ENCODE results near the gene OSBPL10.

OSBPL10 gene

DNA sequence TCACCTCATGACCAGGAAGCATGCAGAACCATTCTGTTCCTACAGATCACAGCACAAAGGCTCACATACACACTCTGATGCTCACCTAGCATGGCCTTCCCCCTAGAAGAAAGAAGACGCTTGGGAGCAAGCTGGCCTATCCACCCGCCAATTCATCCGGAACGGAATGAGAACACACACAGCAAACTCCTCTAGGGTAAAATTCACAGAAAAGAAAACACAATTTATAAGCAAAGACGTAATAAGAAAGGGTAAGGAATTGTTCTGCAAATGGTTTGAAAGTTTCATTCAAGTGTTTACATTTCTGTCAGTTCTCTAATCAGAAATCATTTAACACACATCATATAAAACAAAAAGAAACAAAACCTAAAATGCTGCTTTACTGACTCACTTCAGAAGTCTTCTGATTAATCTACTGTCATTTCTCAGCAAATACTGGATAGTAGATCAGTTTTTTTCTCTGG lies 218.1 kb downstream of the OSBPL10 start:
- no peak for DNase-seq

DNA sequence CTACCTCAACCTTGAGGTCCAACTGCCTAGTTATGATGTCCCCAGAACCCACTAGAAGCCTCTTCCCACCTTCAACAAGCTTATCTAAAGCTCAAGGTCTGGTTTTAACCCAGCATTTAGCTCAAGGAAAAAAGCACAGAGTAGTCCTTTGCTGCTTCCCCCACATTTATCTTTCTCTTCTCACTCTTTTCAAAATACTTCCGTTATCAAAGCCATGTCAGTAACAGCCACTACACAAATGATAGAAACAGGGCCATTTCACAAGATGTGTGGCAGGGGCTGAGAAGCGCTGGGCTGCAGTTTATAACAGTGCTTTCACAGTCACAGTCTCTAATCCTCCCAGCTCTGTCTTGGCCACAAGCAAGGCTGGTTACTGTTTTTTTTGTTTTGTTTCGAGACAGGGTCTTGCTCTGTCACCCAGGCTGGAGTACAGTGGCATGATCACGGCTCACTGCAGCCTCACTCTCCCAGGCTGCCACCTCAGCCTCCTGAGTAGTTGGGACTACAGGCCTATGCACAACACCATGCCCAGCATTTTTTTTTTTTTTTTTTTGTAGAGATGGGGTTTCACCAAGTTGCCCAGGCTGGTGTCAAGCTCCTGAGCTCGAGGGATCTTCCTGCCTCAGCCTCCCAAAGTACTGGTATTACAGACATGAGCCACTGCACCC lies 218.8 kb downstream of the OSBPL10 start:
- no peak for DNase-seq

DNA sequence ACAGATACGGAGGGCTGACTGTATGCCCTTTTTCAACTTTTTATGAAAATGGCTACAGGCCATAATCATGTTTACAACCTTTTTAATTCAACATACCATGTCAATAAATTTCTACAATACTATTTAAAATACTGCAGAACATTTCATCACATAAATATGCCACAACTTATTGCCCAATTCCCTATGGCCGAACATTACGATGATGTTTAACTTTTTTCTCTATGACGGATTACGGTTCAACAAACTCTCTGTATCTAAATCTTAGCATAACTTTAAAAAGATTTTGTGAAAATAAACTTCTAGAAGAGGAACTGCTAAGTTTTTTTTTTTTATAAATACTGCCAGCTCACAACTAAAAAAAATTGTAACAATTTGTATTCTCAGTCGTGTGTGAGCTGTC lies 220.4 kb downstream of the OSBPL10 start:
- DNase-seq = no peak

DNA sequence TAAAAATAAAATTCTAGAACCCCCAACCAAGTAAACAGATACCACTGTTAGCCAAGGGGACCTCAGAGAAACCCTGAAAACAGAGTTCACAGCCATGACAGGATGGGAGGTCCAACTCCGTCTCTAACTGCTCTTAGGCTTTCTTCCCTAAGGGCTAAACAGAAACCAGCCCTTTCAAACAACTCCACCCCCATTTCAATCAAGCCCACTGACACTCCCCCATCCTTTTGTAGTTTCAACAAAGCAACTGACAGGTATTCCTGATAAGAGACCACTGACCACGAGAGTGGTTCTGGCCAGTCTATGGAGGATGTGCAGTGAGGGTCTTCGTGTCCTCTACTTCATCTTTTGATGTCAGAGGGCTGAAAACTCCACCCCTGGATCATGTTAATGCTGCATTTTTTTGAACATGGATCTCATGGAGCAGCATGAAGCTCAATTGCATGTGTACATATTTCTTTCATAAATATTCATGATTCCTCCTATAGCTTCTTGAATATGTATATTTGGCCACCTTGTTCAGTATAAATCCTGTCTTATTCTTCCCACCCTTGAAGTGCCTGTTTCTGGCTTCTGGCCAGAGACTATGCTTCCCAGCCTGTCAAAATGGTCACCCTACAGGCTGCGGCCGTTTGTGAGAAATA lies 222.6 kb downstream of the OSBPL10 start:
- no peak for DNase-seq

DNA sequence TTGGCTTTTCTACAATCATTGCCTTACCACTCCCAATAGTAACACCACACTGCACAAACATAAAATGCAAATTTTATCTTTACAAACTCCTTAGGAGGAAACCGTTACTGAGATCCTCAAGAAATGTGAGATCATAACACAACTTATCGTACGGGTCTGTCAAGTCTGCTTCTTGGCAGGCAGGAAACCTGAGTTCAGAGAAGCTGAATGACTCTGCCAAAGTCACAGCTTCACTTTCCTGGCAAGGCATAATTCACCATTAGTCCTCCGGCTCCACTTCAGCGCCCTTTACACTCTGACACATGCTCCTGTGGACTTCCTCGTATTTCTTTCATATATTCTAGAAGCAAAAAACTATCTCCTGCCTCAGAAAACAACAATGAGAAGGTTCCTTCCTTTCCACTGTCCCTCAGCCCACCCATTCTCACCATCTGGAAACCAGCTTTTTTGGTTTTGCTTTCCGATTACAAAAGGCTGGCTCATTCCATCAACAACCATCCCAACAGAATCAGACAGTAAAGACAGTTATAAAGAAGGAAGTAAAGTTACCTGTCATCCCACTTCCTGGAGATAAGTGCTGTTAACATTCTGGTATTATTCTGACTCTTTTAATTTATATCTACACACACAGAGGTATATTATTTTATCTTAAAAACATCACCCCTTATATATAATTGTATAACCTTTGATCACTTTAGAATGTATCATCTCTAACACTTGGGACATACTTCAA lies 225.0 kb downstream of the OSBPL10 start:
- peak; percentile 39 for DNase-seq

DNA sequence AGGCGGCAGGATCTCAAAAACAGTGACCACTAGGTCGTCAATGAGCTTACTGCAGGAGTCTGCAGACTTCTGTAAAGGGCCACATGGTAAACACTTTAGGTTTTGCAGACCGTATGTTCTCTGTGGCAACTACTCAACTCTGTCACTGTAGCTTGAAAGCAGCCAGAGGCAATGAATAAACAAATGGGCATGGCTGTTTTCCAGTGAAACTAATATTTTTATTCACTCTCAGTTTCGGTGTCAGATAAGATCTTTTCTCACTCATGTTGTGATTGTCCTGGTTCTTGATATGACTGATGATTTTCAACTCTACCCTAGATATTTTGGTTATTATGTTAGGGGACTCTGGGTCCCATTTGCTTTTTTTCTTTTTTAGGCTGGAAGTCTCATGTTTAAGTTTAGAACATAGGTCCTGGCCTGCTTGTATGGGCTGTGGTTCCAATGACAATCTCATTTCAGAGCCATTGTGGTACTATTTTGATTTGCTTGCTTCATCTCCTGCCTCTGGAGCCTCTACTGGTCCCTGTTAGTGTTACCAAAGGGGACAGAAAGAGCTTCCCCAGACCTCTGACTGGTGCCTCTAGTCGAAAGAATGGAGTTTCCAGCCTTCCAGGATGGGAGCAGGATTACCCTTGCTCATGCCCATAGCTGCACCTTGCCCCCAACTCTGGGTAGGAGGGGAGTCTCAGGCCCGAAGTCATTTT lies 226.3 kb downstream of the OSBPL10 start:
- DNase-seq = no peak

DNA sequence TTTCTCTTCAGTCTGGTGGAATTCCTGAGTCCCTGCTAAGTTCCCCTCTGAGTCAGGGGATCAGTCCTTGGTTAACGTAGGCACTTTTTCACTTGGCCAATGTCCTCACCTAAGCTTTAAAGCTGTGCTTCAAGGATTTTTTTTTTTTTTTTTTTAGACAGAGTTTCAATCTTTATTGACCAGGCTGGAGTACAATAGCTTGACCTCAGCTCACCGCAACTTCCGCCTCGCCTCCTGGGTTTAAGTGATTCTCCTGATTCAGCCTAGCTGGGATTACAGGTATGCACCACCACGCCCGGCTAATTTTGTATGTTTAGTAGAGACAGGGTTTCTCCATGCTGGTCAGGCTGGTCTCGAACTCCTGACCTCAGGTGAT lies 228.0 kb downstream of the OSBPL10 start:
- DNase-seq = no peak

DNA sequence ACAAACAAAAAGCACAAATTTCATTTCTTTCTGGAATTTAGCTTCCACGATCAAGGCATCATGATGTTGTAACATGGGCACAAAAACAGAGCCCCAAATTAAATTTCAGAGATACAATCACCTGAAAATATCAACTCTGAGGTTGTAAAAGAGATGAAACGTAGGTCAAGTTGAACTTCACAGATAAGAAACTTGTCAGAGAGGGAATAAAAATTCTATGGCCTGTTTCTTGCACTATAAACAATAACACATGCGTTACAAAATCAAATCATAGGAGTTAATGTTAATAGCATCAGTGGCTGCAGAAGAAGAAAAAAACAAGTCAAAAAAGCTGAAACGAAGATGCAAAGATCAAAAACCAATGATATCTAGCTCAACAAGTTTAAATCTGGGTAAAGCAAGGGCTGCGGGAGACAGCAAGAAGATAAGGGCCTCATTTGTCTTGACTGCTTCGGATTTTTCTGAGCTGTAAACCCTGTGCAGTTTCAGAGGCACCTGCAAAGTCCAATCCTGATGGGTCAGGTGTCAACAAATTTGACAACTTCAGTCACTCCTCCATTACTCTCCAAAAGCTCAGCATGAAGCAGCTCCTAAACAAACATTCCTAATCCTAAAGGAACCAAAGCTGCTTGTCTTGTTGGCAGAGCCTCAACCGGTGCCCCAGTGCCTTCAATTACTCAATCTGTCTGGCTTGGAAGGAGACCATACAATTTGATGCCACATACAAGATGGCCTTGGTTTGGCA lies 228.6 kb downstream of the OSBPL10 start:
- DNase-seq = no peak

DNA sequence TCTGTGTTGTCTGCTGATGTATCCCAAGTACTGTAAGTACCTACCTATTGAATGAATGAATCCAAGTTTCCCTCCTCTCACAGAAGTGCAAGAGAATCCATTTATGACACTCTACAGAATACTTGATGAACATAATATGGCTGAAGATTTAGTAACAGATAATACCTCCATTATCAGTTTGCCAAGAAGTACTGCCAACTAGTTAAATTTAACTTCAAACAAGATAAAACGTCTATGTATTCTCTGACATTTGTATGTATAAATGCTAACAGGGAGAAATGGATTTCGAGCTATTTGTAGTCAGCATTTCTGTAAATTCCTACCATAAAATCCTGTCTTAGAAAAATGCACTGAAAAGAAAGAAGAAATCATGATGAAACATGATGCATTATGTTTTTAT lies 230.7 kb downstream of the OSBPL10 start:
- no peak for DNase-seq

DNA sequence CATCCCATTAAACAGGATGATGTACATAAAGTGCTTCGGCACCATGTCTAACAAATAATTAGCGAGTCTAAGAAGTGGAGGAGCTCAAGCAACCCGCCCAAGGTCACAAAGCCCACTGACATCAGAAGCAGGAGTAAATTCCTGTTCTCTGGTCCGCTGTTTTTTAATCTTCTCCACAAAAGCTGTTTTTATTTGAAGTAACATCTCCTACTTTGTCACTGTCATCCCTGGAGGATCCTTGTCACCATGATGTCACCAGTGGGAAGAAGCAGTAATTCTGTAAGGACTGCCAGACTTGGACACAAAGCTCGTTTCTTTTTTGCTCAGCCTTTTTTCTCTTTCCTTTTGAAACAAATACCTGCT lies 232.1 kb downstream of the OSBPL10 start:
- DNase-seq = no peak

DNA sequence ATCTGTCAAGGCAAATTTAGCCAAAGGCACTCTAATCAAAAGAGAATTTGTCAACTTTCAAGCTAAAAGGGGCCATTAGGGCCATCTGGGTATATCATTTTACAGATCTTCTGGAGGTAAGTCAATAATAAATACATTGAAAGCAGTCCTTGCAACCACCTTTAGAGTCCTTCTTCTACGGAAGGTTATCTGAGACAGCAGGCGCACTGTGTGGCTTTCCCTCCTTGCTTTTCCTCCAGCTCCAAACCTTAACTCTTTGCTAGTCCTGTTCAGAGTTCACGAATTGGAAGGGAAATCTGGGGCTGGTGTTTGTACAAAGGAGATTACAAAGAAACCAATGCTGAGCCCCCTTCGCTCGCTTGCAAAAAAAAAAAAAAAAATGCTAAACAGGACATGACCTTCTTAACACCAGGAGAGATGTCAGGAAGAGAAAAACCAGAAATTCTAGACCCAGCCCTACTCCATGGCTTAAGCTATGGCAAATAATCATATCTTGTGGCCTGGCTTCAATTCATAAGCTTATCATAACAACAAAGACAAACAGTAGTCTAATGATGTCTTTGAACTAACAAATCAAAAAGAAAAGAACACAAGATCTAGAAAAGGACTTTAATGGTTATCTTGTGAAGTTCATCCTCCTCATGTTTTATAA lies 232.7 kb downstream of the OSBPL10 start:
- no peak for DNase-seq

DNA sequence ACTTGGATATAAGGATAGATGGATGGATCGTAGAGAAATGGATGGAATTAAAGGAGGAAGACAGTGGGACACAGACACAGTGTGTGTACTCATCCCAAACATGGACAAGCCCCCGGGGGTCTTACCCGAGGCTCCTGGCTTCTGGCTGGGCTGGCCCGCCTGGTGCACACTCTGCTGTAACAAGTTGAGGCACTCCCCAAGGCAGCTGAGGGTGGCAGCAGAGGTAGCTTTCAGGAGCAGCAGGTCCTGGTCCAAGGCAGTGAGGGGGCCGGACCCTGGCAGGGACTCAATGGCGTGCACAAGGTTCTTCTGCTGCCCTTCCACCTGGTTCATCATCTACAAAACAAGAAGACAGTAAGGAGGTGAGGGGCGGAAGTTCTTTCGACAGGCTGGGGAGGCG lies 233.3 kb downstream of the OSBPL10 start:
- no peak for DNase-seq

DNA sequence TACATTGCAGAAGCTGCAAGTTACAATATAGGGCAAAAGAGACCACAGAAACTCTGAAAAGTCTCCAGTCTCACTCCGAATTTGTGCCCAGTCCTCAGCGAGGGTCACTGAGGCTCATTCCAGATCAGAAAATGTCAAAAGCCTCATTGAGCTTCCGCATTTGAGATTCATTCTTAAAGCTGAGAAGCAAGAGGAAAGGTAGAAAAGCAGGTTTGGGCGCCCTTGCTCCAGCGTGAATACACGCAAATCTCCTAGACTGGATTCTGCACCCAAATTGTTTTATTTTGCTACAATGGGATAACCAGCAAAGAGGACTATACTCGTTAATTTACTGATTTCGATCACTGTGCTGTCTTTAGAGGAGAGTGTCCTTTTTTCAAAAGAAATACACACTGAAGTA lies 236.1 kb downstream of the OSBPL10 start:
- no peak for DNase-seq

DNA sequence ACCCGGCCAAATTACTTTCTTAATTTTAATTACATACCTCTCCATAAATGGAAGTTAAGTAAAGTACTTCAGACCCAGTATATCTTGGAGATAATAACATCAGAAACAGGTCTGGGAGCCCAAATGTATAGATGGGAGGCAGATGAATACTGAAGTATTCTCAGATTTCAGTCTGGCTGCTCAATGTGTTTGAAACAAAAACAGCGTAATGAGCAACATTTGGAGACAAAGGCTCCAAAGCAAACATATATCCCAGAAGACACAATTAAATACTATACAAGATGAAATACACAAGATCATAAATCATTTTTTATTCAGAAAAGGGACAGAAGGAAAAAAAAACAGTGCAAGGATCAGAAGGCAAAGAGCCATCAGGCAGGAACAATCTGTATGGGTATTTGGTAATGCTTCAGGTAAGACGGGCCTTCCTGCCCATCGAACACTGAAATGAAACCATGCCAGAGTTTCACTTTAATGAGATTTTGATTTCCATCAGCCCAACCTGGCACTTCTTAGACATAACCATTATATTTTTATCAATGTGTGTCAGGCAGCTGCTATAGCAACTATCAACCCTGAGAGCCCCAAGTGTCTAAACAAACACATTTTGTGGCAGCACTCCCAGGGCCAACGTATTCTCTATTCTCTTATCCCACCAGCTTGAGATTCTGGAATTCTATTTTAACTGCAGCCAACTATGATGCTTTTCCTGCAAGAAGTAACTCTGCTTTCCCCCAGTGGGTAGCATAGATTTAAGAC lies 237.6 kb downstream of the OSBPL10 start:
- DNase-seq = no peak

DNA sequence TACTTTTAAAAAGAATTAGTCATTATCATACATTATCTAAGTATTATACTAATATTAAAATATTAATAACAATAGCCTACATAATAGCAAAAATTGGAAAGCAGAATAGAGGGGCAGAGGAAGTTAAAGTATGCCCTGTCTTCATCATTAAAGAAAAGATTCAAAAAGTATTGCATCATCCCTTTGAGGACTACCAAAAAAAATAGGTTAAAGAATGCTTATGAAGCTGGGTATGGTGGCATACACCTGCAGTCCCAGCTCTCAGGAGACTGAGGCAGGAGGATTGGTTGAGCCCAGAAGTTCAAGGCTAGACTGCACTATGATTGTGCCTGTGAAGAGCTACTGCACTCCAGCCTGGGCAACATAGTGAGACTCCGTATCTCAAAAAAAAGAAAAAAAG lies 240.7 kb downstream of the OSBPL10 start:
- DNase-seq = no peak

DNA sequence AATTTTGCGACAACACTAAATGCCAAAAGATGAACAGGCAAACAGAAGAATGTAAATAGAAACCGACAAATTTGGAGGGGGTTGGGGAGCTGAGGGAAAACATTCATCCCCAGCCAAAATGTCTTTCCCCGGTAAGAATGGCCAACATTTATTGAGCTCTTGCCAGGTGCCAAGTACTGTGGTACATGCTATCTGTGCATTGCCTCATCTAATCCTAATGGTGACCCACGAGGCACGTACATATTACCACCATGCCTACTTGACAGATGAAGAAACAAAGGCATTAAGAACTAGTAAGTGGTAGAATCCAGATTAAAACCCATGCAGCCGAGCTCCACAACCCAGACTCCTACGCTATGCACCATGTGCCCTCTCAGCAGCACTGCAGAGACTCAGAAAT lies 242.7 kb downstream of the OSBPL10 start:
- DNase-seq = no peak

DNA sequence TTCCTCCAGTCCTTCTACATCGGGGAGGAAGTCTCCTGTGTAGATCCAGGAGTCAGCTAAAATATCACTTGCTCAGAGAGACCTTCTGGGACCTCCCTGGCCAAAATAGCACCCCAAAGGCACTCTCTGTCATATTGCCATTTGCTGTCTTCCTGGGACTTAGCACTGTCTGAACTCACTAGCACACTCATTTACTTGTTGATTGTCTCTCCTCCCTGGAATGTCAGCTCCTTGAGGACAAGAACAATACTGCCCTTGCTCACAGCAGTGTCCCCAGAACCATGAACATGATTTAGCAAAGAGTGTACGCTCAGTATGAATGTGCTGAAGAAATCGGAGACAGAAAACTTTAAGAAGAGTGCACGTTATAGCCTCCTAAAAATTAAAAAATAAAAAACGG lies 245.4 kb downstream of the OSBPL10 start:
- DNase-seq = no peak

DNA sequence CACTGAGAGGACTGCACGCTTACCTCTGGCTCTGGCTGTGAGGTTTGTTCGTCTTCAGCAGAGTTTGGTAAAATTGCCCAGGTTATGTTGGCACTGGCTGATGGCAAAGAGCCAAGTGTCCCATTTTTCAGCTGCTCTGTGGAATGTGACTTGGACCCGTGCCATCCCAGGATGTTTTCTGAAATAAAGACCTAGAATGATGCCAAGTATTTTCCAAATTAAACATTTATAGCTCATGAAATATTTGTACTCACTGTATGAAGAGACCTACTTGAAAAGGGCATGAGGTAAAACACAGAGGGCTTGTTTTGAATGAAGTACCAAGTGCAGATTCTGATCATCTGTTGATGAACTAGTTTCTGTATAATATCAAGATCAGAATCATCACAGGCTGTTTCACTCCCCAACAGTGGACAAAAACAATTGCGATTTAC lies 247.8 kb downstream of the OSBPL10 start:
- DNase-seq = no peak

DNA sequence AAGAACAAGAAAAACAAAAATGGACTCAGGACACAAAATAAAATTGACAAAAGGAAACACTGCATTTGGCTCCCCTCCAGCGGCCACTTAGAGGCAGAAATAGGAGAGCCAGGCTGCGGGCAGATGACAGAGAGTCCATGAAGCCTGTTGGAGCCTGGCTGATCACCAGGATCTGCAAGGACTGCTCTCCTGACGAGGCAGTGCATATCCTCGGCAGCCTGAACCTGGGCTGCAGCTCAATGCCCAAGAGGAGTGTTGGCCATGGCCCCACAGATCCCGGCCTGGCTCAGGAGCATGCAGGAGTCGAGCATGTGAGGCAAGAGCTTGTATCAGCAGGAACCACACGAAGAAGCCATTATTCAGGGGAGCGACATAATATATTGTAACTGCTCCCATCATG lies 248.5 kb downstream of the OSBPL10 start:
- DNase-seq = no peak

DNA sequence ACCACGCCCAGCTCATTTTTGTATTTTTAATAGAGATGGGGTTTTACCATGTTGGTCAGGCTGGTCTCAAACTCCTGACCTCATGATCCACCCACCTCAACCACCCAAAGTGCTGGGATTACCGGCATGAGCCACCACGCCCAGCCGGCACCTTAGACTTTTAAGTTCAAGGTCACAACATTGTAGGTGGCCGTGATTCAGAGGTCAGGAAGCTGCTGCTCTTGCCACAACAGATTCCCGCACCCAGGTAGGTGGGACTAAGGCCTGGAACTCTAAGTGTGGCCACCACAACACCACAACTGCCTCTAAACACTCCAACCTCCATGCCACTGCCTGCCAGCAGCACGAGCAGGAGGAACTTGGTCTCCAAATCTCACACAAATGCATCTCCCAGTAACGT lies 251.5 kb downstream of the OSBPL10 start:
- no peak for DNase-seq

DNA sequence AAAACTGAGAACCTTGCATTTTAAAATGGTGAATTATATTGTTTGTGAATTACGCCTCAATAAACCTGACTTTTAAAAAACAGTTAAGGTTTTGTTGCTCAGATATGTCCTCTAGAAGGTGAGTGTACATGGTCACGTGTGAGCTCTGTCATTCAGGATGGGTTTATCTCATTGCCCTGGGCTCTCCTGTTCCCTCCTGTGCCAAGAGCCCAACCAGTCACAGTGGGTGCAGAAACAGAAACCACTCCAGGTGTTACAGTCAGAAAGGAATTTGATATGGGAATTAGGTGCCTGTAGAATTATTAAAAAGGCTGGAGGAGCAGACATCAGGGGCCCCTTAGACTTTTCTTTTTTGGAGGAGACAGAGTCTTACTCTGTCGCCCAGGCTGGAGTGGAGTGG lies 252.0 kb downstream of the OSBPL10 start:
- DNase-seq = no peak

DNA sequence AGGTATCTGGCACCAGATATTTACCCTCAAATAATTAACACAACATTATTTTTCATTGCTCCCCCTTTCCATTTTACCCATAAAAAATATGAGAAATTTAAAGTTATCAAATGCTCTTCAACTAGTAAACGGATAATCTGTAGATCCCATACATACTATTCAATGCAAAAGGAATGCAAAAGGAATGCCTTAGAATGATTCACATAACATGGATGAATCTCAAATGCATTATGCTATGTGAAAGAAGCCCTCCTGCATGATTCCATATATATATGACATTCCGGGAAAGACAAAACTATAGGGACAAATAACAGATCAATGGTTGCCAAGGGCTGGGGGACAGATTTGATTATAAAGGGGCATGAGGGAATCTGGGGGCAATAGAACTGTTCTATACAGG lies 252.7 kb downstream of the OSBPL10 start:
- DNase-seq = no peak

Measured in stimulated activated CD8-positive, alpha-beta memory T cell treated with anti-CD3 and anti-CD28 coated beads, Interleukin-4, amount 100 ng/mL, for 48 hours (primary cell).